HG02870 (cell line): Measurements from ENCODE around the gene KLLN.
A peak's percentile ranks its signal among the peaks of the same experiment; 100 is the strongest.
"Not testable (repeated sequence)": the region's sequence is repeated elsewhere in the genome, so short reads cannot be mapped to it uniquely, and the experiment has no call there.

Experiments used
- ATAC-seq: cut with Tn5 transposase; IDR thresholded peaks from one replicate; pipeline ENCODE4 v1.9.1; 2021; ENCODE audit warnings: mild to moderate bottlenecking, moderate library complexity; ENCODE audit not compliant: unreplicated experiment

KLLN gene

DNA sequence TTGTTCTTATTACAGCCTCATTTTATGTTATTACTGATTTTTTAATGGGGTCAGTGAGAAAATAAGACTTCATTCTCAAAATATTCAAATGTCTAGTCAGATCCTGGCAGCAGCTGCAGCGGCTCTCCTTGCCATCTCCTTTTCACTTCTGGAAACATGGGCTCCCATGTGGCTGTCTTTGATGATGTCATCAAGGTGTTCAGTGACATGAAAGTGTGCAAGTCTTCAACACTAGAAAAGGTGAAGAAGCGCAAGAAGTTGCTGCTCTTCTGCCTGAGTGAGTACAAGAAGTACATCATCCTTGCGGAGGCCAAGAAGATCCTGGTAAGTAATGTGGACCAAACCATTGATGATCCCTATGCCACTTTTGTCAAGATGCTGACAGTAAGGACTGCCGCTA, 19.6 kb downstream of the KLLN start:
- no peak for ATAC-seq

DNA sequence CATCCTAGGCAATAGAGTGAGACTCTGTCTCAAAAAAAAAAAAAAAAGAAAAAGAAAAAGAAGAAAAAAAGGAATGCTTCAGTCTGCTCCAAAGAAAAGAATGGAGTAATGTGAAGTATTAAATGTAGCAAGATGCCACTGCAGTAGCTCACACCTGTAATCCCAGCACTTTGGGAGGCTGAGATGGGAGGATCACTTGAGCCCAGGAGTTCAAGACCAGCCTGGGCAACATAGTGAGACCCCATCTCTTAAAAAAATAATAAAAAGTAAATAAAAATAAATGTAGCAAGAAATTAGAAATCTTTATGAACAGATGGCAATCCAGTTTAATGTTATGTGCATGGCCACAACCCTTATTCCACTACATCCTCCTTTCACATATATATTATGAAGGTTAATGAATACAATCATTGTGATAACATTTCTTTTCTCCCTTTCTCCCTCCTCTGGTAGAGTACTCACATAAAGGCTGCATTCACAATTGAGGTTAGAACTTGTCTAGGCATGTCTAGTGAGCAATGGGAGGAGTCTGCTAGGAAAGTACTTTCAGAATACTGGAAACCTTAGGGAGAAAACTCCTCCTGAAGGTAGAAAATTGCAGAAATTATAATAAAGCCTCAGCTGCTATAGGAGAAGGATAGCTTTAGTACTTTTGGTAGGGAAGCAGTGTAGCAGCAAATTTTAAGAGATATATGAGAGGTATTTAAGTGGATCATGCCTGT, 20.4 kb downstream of the KLLN start:
- no peak for ATAC-seq

DNA sequence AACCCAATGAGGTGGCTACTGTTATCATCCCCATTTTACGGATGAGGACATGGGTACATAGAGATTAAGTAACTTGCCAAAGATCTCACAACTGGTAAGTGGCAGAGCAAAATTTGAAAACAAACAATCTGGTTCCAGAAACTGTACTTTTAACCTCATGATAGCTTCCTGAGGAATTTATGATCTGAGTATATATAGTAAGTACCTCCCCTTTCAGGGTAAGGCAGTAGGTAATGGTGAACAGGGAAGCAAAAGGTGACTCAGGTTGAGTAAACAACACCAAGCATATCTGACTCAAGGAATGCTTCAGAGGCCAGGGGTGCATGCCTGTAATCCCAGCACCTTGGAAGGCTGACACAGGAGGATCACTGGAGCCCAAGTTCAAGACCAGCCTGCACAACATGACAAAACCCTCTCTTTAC, 21.1 kb downstream of the KLLN start:
- no peak for ATAC-seq

DNA sequence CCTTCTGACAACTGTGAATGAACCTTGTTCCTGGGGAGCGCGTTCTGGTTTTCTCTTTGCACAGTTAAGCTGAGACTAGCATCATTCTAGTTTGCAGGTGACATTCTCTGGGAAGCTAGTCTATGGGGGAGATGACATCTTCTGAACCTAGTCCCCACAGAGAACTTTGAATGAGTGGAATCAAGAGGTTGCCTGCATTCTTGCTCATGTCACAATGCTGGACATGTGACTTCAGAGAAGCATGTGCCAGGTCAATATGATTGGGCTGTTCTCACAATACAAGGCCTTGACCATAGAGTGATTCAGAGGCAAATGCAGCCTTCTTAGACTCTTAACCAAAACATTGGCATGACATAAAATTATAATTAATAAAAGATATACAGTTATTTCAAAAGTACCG, 22.1 kb downstream of the KLLN start:
- ATAC-seq = no peak

DNA sequence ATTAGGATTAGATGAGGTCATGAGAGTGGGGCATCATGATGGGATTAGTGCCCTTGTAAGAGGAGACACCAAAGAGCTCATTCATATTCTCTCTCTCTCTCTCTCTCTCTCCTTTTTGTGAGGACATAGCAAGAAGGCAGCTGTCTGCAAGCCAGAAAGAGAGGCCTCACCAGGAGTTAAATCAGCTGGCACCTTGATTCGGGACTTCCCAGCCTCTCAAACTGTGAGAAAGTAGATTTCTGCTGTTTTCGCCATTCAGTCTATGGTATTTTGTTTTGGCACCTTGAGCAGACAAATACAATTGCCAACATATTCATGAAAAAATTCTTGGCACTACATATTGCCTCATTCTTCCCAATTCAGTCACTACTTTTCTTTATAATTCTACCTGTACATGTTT, 24.7 kb downstream of the KLLN start:
- no peak for ATAC-seq

DNA sequence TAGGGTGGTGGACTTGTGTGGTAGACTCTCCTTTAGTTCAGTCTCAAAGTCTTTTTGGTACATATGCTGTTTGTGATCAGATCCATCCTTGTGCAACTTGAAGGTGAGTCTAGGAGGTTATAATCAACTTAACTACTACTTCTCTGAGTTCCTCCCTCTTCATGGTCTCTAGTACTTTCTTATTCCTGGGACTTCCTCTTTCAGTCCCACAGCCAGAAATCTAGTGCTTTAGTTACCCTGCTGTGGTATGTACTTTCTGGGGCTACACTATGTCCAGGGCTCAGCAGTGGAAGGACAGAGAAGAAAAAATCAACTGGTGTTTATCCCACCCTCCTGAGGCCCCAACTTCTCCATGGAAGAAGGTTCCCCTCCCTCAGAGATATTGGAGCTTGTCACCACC, 25.9 kb downstream of the KLLN start:
- ATAC-seq = no peak

DNA sequence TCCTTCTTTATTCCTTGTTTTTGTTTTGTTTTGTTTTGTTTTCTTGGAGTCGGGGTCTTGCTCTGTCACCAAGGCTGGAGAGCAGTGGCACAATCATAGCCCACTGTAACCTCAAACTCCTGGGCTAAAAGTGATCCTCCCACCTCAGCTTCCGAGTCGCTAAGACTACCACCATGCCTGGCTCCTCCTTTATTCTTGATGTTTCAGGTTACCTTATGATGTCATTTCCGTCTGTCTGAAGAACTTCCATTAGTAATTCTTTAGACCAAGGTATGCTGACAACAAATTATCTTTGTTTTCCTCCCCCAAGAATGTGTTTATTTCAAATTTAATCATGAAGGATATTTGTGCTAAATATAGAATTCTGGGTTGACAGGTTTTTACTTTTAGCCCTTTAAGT, 27.2 kb downstream of the KLLN start:
- ATAC-seq = no peak

DNA sequence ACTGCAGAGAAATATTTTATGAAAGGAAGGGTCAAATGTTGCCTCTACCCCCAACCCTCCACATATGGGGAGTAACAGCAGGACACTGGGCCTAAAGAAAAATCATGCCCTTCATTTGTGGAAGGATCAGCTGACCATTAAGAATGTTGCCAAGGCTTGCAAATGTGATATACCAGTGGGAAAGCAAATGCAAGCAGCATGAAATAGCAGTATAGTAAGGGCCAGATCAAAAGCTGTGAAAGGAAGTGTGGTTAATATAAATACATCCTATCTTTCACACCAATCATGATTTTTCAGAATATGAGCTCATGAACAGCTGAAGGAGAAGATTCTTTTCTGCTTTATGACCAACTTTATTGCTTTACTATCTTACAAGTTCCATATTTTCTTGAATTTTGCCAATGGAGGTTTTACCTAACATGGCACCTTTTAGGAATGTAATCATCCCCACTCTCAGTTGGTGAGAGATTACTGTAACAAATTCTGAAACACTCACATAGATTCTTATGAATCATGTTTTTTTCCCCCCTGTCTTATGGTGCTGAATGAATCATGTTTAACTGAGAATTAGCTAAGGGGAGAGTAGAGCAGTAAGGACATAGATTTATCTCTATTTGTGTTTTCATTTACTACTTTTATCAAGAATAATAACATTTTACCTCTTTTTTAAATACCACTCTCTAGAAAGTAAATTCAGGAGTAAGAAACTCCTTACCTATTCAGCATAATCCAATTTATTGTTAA, 33.2 kb downstream of the KLLN start:
- no peak for ATAC-seq

DNA sequence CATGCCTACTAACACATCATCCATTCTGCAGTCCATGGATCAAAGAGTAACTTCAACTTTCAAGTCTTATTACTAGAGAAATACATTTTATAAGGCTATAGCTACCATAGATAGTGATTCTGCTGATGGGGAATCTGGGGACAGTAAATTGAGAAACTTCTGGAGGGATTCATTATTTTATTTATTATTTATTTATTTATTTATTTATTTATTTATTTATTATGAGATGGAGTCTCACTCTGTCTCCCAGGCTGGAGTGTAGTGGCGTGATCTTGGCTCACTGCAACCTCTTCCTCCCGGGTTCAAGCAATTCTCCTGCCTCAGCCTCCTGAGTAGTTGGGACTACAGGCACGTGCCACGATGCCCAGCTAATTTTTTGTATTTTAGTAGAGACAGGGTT, 34.3 kb downstream of the KLLN start:
- ATAC-seq = not testable (repeated sequence)

DNA sequence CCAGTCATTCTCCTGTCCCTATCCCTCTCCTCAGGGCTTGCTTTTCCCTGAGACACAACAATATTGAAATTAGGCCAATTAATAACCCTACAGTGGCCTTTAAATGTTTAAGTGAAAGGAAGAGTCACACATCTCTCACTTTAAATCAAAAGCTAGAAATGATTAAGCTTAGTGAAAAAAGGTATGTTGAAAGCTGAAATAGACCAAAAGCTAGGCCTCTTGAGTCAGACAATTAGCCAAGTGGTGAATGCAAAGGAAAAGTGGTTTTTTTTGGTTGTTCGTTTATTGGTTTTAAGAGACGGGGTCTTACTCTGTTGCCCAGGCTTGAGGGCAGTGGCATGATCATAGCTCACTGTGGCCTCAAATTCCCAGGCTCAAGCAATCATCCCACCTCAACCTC, 35.7 kb downstream of the KLLN start:
- no peak for ATAC-seq

DNA sequence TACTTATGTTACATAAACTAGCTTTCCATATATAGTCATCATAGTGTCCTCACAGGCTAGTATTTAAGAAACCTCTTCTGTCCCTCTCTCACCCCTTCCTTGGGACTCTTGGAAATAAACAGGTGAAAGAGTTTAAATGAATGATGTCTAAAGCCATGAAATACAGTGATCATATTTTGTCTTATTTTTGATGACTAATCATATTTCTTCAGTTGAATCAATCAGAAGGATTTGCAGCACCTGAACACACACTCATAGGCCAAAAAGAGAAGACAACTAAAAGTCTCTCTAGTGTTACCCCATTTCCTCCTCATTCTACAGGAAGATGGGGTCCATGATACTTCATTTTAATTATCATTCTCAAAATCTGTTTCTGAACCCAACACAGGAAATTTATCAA, 36.7 kb downstream of the KLLN start:
- ATAC-seq = no peak

DNA sequence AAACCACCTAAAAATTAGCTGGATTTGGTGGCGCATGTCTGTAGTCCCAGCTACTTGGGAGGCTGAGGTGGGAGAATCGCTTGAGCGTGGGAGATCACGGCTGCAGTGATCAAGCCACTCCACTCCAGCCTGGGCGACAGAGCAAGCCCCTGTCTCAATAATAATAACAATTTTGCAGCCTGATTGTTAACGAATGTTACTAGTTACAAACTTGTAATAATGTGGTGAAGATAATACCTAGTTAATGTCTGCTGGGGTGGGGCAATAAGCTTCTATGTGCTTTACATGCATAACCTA, 44.1 kb downstream of the KLLN start:
- no peak for ATAC-seq

DNA sequence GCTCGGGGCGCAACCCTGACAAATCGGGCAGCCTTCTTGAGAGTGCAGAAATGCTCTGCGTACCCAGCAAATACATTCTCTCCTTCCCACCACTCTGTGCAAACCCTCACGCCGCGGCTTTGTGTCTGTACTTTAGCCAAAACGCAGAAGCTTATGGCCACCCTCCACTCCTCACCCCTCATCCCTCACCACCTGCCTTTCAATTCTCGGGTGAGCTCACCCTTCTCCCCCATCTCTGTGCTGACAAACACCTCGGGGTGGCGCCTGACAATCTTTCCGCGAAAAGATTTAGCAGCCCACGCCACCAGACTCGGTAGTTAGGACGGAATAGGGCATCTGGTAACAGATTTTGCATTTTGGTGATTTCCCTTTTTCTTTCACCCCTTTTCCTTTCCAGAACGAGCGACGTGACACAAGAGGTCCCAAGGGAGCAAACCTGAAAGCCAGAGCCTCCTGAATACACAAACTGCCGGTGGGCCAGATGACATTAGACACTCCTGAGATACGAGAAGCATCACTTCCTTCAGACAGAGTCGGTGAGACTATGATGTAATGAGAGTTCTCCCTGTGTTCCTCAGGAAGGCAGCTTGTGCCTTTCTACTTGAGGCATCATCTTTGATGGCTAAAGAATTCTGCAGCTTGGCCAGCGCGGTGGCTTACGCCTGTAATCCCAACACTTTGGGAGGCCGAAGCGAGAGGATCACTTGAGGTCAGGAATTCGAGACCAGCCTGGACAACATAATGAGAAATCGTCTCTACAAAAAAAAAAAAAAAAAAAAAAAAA, 44.6 kb downstream of the KLLN start:
- ATAC-seq = peak; percentile 46

DNA sequence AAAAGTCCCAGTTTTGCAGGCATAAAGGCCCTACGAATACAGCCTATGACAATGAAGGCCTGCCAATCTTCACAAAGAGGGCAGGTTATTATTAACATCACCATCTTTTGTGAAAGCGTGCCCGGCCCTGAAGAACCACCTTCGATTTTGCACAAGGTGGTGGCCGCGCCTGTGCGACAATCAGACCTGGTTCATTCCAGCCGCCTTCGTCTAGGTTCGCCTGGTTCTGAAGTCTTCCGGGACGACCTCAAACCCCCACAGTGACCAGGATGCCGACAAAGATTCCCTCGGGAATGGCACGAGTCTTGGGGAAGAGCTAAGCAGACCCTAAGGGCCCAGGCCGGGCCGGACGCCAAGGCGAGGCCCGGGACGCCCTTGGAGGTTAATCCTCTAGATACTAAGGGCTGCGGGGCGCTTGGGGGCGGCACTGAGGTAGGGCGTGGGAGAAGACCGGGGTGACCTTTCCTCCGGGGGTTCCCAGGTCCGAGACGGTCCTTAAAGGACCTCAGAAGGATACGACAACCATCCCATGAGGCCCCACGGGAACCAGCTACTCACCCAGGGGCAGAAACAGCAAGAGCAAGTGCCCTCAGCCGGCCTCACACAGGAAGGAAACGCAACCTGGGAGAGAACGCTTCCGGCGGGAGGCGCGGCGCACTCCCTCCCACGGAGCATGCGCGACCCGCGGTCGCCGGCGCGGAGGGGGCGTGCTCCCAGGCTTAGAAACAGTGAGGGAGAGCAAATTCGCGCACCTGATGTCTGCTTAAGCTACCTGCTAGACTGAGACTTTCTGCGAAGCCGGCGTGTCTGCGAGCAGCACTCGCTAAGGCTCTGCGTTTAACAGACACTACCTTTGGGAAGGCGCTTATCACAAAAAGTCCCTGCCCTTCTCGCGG, 45.5 kb downstream of the KLLN start, which contains the start of gene ATAD1:
Gene ATAD1, minus strand, starts transcription at position 618 of the 896 bp plus-strand sequence. CDS start 3,627 bp downstream, outside the sequence.
- ATAC-seq = peak; percentile 78

DNA sequence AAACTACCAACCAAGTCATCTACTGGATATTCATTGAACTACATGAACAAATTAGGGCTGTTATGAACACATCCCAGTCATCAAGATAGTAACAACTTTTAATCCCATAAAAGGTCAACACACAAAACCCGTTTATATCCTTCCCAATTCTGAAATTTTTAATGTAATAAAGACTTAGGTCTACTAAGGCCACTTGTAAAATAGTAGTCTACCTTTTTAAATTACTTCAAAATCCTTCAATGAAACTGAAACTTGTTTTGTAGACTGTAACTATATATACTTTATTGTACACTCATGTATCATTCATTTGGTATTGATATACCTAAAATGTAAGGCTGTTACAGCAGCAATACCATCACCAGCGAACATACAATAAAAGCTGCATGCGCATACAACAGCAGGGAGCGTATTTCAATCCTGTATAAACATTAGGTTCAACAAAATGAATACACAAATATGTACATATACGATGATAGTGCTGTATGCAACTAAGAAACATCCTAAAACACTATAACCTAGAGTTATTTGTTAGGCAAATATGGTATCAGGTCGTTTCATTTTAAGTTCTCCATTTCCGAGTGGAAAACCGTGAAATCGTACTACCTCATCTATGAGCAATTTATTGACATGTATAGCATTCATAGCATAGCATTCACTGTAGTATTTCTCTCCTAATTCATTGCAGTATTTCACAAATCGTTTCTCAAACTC, 46.3 kb downstream of the KLLN start:
- ATAC-seq = no peak

DNA sequence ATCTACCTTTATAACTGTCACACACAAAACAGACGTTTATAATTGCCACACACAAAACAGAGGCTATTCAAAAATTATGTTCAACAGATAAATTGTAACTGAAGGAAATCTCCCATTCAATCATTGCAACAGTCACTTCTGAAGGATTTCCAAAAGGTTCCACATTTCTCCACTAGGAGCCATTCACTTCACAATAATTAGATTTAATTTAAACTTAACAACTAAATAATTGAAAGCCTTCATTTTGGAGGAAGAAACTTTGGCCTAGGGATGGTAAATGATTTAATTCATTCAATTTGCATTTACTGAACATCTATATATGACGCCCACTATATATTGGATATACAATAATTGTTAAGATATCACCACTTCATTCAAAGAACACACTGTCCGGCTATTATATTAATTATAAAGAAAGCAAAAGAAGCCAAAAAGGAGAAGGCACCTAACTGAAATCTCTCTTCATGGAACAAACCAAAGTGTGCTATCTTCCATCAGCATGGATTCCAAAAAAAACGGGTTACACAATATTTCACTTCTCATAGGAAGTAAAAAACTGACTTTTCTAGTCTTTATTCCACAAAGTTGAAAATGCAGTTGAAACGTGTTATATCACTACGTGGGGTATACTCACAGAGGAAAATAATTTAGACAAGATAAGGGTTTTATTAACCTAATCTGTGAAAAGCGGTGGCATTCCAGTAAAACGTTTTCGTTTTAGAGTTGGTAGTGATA, 47.0 kb downstream of the KLLN start:
- ATAC-seq = no peak
